Measurements from ENCODE around the gene C19orf81.

C19orf81 gene

DNA sequence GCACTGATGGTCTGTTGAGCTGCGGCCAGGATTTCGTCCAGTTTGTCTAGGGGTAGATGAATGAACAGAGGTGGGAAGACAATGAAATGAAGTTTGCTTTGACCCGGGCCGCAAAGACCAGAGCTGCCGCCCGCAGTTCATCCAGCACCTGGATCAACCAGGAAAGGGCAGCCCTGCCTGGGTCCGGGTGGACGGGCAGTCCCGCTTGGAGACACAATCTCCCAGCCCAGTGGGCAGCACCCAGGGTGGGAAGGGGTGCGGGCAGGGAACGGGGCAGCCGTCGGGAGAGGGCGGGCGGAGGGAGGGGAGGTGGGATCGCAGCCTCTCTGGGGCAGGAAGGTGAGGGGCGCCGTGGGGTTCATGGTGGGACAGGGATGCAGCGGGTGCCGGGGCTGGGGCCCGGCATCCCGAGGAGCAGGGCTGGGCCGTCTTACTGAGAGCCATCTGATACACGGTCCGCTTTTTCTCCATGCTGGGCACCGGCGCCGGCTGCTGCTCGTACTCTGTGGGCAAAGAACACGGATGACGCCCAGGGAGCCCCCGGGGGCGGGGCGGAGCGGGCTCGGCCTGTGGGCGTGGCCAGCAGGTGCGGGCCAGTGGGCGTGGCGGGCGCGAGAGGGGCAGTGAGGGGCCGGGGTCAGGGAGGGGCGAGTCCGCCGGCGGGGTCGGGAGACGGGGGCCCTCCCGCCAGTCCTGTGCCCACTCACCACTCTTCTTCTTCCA lies 37.2 kb downstream of the C19orf81 start:
- DNase-seq = no peak

- DNase-seq = no peak
Observed at GRCh38 chr19:50688766-50689165, 39.5 kb downstream of the C19orf81 start.

GRCh38 chr19:50690439-50690838 lies 41.2 kb downstream of the C19orf81 start:
- DNase-seq = no peak

GRCh38 chr19:50693064-50693975 lies 44.1 kb downstream of the C19orf81 start:
- DNase-seq = no peak

- no peak for DNase-seq
Observed at GRCh38 chr19:50694815-50695145, 45.5 kb downstream of the C19orf81 start.

GRCh38 chr19:50695251-50696093 lies 46.2 kb downstream of the C19orf81 start:
- peak; percentile 35 for DNase-seq

- no peak for DNase-seq
Observed at GRCh38 chr19:50696094-50696483, 46.8 kb downstream of the C19orf81 start.

GRCh38 chr19:50697414-50698124 lies 48.3 kb downstream of the C19orf81 start:
- DNase-seq = no peak

DNA sequence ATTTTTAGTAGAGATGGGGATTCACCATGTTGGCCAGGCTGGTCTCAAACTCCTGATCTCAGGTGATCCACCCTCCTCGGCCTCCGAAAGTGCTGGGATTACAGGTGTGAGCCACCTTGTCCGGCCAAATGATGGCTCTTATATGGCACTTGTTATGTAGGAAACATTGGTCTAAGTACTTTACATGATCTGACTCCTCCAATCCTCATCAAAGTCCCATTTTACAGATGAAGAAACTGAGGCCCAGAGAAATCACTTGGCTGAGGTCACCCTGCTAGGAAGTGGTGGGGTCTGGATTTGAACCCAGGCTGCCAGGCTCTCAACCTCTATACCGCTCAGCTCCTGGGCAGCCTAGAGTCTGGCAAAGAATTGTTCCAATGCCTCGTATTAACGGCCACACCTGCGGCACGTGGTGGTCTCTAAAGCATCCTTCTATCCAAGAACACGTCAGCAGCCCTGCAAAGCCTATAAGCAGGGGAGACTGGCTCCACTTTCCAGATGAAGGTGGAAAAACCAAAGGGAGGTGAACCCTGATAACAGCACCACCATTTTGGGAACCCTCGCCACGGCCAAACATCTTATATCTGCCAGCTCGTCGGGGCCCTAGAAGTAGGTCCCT lies 52.2 kb downstream of the C19orf81 start:
- DNase-seq = no peak

GRCh38 chr19:50702158-50702870 lies 53.1 kb downstream of the C19orf81 start:
- DNase-seq = no peak

DNA sequence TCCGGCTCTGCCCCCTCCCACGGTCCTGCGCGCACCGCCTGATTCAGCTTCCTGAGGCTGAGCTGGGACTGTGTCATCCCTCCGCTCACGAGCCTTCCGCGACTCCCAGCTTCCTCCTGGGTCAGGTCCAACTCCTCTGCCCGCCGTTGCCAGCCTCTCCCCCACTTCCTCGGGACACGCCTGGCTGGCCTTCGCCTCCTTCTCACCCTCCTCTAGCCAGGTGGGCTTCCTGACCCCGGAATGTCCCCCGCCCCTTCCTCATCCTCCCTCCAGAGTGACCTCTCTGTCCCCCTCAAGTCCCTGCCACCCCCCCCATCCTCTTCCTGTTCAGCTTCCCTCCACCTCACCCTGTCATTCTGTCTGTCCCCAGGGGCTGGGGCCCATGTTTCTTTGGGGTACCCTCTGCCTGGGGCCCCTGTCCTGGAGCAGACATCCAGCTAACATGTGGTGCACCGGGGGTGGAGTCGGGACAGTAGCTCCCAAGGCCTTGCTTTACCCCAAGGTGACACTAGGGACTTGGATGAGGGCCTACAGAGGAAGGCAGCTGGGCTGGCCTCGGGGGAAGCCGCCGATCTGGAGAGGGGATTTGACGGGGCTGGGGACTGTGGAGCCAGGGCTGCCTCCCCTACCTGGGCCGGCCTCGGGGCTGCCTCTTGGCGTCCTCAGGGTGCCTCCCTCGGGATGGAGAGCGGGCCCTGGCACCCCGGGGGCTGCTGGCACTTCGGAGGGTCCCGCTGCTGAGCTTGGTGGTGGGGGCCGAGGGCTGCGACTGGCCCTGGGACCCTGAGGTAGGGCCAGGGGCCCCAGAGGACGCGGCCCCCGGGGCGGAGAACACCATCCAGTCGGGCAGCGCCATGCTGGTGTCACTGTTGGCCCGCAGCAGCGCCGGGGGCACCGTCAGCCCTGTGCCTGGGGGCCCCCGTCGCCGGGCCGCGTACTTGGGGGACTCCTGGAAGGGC lies 53.9 kb downstream of the C19orf81 start:
- DNase-seq = no peak

DNA sequence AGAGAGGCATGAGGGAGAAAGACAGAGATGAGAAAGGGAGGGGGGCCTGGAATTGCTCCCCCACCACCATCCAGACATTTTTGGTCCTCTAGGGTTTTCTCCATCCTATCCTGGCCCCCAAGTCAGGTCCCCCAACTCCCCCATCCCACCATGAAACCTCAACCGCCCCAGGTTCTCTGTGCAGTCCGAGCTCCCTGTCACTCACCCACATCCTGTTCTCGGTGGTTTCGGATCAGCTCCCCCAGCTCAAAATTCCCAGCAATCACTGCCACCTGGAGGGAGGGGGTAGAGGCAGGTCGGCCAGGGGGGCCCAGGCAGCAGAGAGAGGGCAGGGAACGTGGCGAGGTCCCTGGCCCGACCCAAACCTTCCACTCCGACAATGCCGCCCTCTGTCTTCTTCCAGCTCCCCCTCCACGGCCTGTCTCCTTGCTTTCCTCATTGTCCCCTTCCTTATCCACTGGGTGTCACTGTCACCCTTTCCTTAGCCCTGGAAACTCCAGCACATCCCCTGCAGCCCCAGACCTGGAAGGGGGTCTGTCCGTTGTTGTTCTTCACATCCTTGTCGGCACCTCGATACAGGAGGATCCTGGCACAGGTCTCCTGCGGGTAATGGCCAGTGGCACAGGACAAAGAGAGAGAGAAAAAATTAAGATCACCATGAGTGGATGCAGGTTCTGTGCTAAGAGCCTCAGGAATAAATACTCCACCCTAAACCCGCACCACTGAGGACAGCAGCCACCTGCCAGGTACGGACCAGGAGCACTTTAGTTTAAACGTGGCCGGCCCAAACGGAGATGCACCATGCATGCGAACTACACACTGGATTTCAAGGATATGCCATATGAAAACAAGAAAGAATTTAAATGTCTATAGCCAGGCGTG lies 54.9 kb downstream of the C19orf81 start:
- no peak for DNase-seq

DNA sequence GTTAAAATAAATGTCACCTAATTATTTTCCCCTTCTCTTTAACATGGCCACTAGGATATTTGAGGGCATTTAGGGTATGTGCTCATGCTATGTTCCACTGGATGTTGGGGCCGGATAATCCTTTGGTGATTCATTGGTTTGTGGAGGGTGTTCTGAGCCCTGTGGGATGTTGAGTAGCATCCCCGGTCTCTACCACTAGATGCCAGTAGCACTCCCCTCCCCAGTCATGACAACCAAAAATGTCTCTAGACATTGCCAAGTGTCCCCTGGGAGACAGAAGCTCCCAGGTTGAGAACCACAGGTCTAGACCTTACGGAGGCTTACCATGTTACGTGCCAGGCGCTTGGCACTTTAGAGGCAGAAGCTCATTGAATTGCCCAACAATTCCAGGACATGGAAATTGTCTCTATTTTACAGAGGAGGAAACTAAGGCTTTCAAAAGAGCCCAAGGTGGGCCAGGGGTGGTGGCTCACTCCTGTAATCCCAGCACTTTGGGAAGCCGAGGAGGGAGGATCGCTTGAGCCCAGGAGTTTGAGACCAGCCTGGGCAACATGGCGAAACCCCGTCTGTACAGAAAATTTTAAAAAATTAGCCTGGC lies 56.3 kb downstream of the C19orf81 start:
- no peak for DNase-seq

DNA sequence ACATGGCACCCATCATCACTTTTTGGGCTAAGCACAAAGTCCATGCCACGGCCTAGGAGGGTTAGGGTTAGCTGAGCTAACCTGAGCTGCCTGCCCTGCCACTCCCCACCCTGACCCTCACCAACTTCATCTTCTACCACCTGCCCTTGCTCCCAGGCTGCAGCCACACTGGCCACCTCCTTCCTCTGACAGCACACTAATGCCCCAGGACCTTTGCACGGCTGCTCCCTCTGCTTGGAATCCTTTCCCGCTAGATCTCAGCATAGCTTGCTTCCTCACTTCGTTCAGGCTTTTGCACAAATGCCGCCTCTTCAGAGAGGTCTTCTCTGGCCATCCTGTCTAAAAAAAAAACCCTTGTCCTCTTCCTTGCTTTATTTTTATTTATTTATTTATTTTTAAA lies 57.1 kb downstream of the C19orf81 start:
- no peak for DNase-seq

GRCh38 chr19:50708179-50708879 lies 59.1 kb downstream of the C19orf81 start:
- DNase-seq = no peak
